SKM-1 (cell line): ENCODE data around the gene EDN3.

Experiments used
- DNase-seq: peaks from one replicate; lab custom pipeline; 2025; ENCODE audit not compliant: unreplicated experiment; lab: John Stamatoyannopoulos, UW

EDN3 gene, protein sequence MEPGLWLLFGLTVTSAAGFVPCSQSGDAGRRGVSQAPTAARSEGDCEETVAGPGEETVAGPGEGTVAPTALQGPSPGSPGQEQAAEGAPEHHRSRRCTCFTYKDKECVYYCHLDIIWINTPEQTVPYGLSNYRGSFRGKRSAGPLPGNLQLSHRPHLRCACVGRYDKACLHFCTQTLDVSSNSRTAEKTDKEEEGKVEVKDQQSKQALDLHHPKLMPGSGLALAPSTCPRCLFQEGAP

DNA sequence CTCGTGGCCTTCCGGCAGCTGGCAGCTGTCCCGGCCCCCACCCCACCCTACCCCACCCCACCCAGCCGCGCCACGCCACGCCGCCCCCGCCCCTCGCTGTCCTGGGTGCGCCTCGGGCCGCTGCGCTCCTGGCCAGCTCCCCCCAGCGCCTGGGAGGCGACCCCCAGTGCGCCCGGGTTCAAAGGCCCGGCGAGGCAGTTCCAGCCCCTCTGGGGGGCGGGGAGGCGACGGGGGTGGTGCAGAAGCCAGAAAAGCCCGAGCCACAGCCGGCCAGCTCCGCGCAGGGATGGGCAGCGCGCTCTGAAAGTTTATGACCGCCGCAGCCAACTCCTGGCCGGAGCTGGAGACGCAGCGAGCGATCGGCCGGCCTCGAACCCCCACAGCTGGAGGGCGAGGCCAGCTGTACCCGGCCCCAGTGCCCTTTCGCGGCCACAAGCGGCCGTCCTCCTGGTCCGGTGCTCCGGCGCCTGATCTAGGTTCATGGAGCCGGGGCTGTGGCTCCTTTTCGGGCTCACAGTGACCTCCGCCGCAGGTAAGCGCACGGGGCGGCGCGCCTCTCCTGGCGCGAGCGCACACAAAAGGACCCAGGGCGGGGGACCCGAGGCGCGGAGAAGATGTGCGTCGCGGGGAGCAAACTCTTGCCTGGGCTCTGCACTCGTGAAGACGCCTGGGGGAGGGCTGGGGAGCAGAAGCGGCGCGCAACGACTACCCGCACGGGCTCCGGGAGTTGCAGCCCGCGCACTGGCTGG is at the start of gene EDN3:
Gene EDN3 (plus strand): TSS at position 279 of the 749 bp plus-strand sequence. CDS start 202 bp downstream, at position 481.
- no peak for DNase-seq

- DNase-seq: no peak
Measured at GRCh38 chr20:59253325-59253724, 47.1 kb upstream of the EDN3 start.

- no peak for DNase-seq
Measured at GRCh38 chr20:59253779-59254319, 46.6 kb upstream of the EDN3 start.

- no peak for DNase-seq
Measured at GRCh38 chr20:59255256-59255655, 45.2 kb upstream of the EDN3 start.

DNA sequence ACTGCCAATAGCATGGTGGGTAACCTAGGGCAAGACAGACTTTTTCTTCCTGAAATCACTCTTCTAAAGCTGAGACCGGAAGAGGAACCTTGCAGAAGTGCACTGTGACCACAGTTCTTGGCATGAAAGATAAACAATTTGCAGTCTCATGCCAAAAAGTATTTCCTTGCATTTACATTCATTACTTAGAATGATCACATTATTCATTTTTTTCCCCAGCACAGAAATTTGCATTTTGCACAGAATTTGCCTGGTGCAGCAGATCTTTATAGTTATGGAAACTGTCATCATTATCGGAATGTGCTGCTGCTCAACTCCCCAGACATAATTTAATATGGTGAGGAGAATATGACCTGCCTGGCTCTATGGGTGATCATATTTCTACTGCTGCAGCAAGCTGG is 42.2 kb upstream of the EDN3 start:
- no peak for DNase-seq

DNA sequence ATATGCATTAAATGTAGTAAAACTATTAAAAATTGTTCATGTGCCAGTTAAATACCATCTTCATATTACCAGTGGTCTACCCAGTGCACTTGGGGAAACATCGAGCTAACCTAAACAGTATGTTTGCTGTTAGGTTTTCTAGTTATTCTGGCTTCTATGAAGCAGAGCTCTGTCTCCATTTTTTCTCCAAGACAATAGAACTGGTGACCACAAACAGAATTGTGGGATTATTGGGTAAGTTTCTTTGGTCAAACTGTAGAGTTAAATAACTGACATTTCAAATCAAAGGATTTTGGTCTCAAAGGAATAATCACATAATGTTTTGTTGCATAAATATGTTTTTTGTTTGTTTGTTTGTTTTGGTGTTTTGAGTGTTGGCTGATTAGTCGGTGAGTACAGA is 40.5 kb upstream of the EDN3 start:
- DNase-seq: no peak

DNA sequence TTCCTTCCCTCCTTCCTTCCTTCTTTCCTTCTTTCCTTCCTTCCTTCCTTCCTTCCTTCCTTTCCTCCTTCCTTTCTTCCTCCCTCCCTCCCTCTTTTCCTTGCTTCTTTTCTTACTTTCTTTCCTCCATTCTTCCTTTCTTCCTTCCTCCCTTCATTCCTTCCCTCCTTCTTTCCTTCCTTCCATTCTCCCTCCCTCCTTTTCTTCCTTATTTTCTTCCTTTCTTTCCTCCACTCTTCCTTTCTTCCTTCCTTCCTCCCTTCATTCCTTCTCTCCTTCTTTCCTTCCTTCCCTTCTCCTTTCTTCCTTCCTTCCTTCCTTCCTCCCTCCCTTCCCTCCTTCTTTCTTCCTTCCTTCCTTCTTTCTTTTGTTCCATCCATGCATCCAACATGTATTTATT is 35.1 kb upstream of the EDN3 start:
- DNase-seq: no peak

- DNase-seq: no peak
Measured at GRCh38 chr20:59268870-59269269, 31.5 kb upstream of the EDN3 start.

DNA sequence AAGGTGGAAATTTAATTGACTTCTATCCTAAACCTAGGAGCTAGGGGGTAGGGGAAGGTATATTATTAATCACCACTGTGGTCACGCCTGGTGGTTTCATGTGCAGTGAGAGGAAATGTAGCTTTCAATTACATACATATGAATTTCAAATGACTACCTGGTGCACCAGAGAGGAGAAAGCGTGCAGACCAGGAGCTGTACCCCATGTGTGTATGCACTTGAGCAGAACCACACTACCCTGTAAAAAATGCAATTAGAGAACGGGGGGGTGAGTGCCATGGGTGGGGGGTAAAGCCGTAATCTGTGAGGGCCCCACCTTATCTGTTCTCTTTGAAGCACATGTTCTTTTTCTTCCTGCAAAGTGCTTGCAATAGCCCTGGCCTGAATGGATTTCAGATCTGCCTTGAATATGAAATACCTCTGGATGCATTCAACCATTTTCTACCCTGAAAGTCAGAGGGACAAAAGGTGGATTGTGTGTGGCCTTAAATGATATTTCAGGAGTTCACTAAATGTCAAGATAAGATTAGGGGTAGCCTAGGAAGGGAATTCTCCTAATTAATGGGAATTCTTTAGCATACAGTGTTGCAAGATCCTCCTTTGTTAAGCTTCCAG is 30.9 kb upstream of the EDN3 start:
- DNase-seq: no peak

DNA sequence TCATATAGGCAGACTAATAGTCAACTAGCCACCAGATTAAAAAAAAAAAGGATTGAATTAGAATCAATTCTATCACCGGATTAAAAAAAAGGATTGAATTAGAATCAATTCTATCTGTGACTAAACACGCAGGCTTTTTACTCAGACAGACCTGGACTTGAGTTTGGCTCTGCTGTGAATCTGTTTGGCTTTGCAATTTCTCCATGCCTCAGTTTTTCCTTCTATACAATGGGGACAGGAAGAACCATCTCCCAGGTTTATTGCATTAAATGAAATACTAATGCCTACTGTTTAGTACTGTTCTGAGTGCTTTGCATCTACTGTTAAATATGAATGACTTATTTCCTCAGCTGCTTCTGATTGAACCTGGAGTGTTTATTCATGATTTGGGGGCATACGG is 30.0 kb upstream of the EDN3 start:
- no peak for DNase-seq

DNA sequence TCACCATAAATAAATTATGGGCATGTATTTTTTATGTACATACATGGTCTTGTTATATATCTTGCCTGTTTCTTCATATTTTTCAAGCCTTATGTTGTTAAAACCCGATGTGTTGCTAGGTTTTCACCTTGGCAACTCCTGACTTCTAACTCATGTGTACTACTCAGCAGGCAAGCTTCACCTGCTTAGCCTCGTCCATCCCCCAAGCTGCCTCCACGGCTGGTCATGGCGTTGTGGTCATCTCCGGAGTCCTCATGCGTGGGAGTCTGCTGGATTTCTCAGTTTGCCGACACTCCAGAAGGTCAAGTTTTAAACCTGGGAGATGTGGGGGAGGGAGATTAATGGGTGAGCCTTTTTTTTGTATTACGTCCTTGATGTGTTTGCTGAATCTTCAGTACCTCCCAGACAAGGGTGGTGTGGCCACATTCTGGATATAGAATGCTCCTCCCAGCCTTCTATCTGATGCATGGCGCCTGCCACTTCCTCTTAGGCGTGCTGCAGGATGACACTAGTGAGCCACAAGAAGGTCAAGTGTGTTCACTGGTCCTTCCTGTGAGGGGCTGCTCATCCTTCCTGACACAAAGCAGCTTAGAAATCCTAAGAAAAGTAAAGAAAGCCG is 26.6 kb upstream of the EDN3 start:
- DNase-seq: no peak

DNA sequence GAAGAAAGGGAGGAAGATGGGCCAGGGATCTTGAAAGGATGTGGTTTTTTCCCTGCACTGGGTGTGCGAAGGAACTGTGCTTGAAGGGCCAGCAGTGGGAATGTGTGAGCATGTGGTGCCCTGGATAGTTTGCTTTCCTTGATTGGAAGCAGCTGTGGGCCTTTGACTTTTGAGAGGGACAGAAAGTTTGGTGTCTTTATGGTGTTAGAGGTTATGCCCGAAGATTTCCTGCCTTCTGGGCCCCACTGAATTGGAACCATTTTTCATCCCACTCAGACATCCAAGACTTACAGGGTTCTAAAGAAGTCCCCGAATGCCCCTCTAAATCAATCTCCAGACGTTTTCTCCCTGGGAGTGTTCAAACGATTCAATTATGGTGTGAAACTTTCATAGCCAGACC is 23.5 kb upstream of the EDN3 start:
- no peak for DNase-seq

- DNase-seq: no peak
Measured at GRCh38 chr20:59284470-59284869, 15.9 kb upstream of the EDN3 start.

DNA sequence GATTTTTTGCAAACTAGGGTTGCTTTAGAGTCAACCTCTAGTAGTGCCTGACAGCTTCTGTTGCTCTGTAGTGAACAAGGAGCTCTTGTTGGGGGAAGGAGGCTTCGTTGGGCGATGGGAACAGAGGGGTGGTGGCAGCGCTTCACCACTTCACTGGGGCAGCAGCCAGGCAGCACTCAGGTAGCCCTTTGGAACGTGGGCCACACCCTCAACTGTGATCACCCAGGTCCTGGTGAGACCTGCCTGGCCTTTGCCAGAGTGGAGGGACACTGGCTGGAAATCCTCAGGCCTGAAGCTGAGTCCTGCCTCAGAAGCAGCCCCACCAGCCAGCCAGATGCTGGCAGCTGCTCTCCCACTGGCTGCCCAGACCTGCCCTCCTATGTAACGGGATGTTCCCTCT is 10.4 kb upstream of the EDN3 start:
- no peak for DNase-seq

- DNase-seq: no peak
Measured at GRCh38 chr20:59291740-59292383, 8.5 kb upstream of the EDN3 start.

DNA sequence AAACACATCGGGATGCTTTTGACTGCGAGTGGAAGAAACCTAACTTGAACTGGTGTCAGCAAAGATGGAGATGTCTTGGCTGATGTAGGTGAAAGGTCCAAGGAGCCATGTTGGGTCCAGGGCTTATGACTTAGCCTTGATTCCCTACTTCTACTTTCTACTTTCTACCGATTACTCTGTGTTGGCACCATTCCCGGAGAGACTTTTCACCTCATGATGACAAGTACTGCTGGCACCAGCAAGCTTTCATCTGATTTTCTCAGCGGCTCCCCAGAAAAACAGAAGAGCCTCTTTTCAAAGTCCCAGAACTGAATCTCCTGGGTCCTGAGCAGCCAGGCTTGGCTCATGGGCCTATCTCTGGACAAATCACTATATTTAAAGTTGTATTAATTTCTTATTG is 4.9 kb upstream of the EDN3 start:
- DNase-seq: no peak

DNA sequence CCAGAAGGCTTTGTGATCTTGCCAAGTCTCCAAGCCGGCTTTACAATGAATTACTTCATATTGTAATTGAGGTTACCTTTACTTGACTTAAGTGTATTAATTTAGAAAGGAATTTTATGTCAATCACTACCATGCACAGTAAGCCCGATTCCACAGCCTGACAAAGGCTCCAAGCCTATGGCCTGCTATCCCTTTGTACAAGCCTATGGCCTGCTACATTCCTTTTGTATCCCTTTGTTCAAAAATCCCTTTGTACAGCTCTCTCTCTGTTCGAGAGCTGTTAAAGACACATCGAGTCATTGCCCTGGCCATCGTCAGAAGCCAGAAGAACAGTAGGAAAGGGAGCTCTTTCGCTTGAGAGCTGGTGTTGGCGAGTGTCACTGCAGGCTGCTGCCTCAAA is 2.7 kb upstream of the EDN3 start:
- no peak for DNase-seq

GRCh38 chr20:59299945-59300332 is 472 bp upstream of the EDN3 start:
- no peak for DNase-seq

DNA sequence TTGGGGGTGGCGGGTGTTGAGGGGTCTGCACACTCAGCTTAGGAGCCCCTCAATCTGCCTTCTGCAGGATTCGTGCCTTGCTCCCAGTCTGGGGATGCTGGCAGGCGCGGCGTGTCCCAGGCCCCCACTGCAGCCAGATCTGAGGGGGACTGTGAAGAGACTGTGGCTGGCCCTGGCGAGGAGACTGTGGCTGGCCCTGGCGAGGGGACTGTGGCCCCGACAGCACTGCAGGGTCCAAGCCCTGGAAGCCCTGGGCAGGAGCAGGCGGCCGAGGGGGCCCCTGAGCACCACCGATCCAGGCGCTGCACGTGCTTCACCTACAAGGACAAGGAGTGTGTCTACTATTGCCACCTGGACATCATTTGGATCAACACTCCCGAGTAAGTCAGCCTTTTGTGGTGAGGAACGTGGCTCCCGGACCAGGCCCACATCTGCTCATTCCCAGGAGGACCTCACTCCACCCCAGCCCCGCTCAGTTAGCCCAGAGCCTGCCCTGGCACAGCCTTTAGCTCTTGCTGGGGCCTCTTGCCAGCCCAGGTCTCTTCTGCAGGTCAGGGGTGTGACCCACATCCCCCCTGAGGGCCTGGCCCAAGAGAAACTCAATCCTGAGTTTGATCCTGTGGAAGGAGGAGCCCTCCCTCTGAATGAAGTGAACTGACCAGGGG is 1.1 kb downstream of the EDN3 start:
- DNase-seq: no peak

DNA sequence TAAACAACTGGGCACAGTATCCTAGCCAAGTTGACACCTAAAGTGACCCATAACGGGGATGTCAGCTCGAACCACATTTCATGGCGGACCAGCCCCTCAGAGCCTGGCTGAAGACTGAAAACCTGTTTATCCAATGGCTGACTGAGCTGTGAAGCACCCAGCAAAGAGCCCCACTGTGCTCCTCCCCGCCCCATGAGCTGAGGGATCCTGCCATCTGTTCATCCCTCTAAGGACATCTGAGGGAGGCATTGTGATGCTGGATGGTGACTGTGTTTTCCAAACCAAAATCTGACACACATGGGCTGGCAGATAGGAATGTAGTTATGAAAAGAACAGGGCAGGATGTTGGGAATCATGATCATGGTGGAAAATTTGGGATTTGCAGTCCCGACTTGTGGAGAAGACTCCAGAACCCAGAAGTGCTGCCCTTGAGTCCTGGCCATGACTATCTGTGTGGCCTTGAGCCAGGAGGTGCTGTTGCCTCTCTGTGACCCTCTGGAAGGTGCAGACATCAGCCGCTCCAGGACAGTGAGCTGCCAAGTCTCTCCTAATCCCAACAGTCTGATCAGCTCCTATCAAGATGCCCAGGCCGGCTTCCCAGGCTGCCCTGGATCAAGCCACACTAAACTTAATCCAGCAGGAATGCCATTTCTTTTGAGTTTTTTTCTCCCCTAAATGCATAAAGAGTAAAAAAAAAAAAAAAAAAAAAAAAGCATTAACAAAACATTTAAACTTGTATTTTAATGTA is 5.7 kb downstream of the EDN3 start:
- DNase-seq: no peak
